DMS79 treated with DMSO at 0.1 percent for 48 hours (cell line): ENCODE measurements around the gene HECTD1.
A peak's percentile ranks its signal among the peaks of the same experiment; 100 is the strongest.
"Not testable (repeated sequence)": the region's sequence is repeated elsewhere in the genome, so short reads cannot be mapped to it uniquely, and the experiment has no call there.

ENCODE experiments used
- DNase-seq: peaks from one replicate; lab custom pipeline; 2025; lab: John Stamatoyannopoulos, UW

The HECTD1 gene

GRCh38 chr14:31228533-31228932, 20.9 kb upstream of the HECTD1 start:
- DNase-seq = no peak

- DNase-seq = no peak
Measured at GRCh38 chr14:31224808-31225207, 17.2 kb upstream of the HECTD1 start.

- no peak for DNase-seq
Measured at GRCh38 chr14:31223331-31223730, 15.7 kb upstream of the HECTD1 start.

- no peak for DNase-seq
Measured at GRCh38 chr14:31222834-31223233, 15.2 kb upstream of the HECTD1 start.

GRCh38 chr14:31221266-31221665, 13.7 kb upstream of the HECTD1 start:
- DNase-seq = no peak

GRCh38 chr14:31219169-31219568, 11.6 kb upstream of the HECTD1 start:
- DNase-seq = no peak

GRCh38 chr14:31216359-31216758, 8.8 kb upstream of the HECTD1 start:
- no peak for DNase-seq

- no peak for DNase-seq
Measured at GRCh38 chr14:31212893-31213292, 5.3 kb upstream of the HECTD1 start.

- no peak for DNase-seq
Measured at GRCh38 chr14:31209605-31210004, 2.0 kb upstream of the HECTD1 start.

- no peak for DNase-seq
Measured at GRCh38 chr14:31208546-31209424, 1.2 kb upstream of the HECTD1 start.

- DNase-seq = no peak
Measured at GRCh38 chr14:31207287-31207754, 272 bp downstream of the HECTD1 start.

- peak; percentile 61 for DNase-seq
Measured at GRCh38 chr14:31206536-31207286, 882 bp downstream of the HECTD1 start.

- DNase-seq = peak; percentile 36
Measured at GRCh38 chr14:31205681-31206535, 1.7 kb downstream of the HECTD1 start.

- no peak for DNase-seq
Measured at GRCh38 chr14:31204593-31205534, 2.7 kb downstream of the HECTD1 start.

GRCh38 chr14:31203899-31204592, 3.5 kb downstream of the HECTD1 start:
- DNase-seq = not testable (repeated sequence)

- no peak for DNase-seq
Measured at GRCh38 chr14:31203414-31203742, 4.2 kb downstream of the HECTD1 start.

- no peak for DNase-seq
Measured at GRCh38 chr14:31201111-31201510, 6.5 kb downstream of the HECTD1 start.

- no peak for DNase-seq
Measured at GRCh38 chr14:31200702-31200990, 6.9 kb downstream of the HECTD1 start.

- no peak for DNase-seq
Measured at GRCh38 chr14:31197671-31198070, 9.9 kb downstream of the HECTD1 start.

GRCh38 chr14:31196839-31197492, 10.6 kb downstream of the HECTD1 start:
- no peak for DNase-seq
